Adrenal gland (tissue), 5 donors: ENCODE measurements around the gene ADH7.

Experiments used
- POLR2A ChIP-seq, 2 donors: fragments of 450-650 bp; IDR thresholded peaks; one replicate each; pipeline ENCODE4 v1.6.1; 2017; ENCODE audit warnings: antibody characterized with exemption in 2 of 2, mild to moderate bottlenecking in 2 of 2, moderate library complexity in 1 of 2
- TF ChIP-seq, protein P1 (sequence below), 6 experiments: fragments of 450-650 bp in 4 of 6; fragments of 200-600 bp in 2 of 6; sonication (generic) in 1 of 6; IDR thresholded peaks; 1 replicate in 5 of 6; 2 replicates in 1 of 6; pipeline versions ENCODE4 v1.5.1 to v1.8.0; 2016 to 2021; ENCODE audit warnings: antibody characterized with exemption in 6 of 6, mild to moderate bottlenecking in 2 of 6, moderate library complexity in 1 of 6
- donor health status: DM: no; HTN: no; CAD: no.

DNA sequence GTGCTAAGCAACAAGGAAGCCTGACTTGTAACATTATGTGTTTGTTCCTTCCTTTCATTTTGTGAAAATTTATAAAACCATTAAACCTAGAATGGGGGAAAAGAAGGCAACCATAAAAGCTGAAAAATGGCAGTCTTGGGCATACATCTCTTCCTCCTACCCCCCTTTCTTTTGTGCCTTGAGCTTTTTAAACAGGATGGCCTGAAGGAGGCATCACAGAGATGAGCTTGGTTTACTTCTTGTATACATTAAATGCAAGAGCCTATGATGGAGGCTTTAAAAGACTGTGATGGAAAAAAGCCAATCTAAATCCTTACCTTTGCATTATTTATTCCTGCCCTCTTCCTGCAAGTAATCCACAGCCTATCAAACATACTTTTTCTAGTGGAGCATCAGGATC lies 36.2 kb upstream of the ADH7 start:
- TF ChIP-seq, protein P1, sequence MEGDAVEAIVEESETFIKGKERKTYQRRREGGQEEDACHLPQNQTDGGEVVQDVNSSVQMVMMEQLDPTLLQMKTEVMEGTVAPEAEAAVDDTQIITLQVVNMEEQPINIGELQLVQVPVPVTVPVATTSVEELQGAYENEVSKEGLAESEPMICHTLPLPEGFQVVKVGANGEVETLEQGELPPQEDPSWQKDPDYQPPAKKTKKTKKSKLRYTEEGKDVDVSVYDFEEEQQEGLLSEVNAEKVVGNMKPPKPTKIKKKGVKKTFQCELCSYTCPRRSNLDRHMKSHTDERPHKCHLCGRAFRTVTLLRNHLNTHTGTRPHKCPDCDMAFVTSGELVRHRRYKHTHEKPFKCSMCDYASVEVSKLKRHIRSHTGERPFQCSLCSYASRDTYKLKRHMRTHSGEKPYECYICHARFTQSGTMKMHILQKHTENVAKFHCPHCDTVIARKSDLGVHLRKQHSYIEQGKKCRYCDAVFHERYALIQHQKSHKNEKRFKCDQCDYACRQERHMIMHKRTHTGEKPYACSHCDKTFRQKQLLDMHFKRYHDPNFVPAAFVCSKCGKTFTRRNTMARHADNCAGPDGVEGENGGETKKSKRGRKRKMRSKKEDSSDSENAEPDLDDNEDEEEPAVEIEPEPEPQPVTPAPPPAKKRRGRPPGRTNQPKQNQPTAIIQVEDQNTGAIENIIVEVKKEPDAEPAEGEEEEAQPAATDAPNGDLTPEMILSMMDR (IDR thresholded peaks at IDR 0.05): no peak
- TF ChIP-seq POLR2A (IDR thresholded peaks at IDR 0.05): no peak
